PC-3 (cell line): ENCODE data around the gene KCNH3. TPM values are rescaled to one million over a fixed set of nuclear protein-coding genes. Genes with fewer than 3 reads are reported as not detected.

Experiments used
- ATAC-seq: fragments of 200-7000 bp; cut with Tn5 transposase; 2 replicates; pipeline ENCODE4 v1.9.1; 2020; ENCODE audit warnings: mild to moderate bottlenecking, moderate library complexity
- BruUV-seq: library from RNA; stranded (reverse); fragments of 400-500 nt; replicated peaks from 2 replicates; lab custom pipeline; 2021; lab: Mats Ljungman, UMichigan
- CTCF ChIA-PET: fragments of 300-600 bp; sonication (Branson Sonifier 250); formaldehyde crosslinking; loops from one replicate; lab custom pipeline; 2022; ENCODE audit warnings: antibody characterized with exemption; lab: Charles Lee
- POLR2A ChIA-PET: fragments of 300-600 bp; sonication (Branson Sonifier 250); formaldehyde crosslinking; loops from one replicate; lab custom pipeline; 2022; ENCODE audit warnings: antibody characterized with exemption; ENCODE audit not compliant: unreplicated experiment; lab: Charles Lee
- DNase-seq: peaks from one replicate; pipeline ENCODE4 v3.0.0-alpha.2; 2015
- H2AFZ ChIP-seq: fragments of 300-600 bp; sonication (generic); 2 replicates; pipeline ENCODE4 v1.6.0; 2016; ENCODE audit warnings: antibody characterized with exemption, low read length
- H3F3A ChIP-seq: fragments of 300-600 bp; sonication (generic); one replicate; pipeline ENCODE4 v1.6.0; 2017; ENCODE audit warnings: antibody characterized with exemption, low read length, control low read depth, mild to moderate bottlenecking; ENCODE audit not compliant: unreplicated experiment
- H3K27ac ChIP-seq: fragments of 300-600 bp; sonication (generic); 2 replicates; pipeline ENCODE4 v1.5.1; 2016; ENCODE audit warnings: mild to moderate bottlenecking, low read length
- H3K27me3 ChIP-seq: fragments of 300-600 bp; sonication (generic); 2 replicates; pipeline ENCODE4 v1.6.1; 2016; ENCODE audit warnings: low read length, mixed read lengths
- H3K36me3 ChIP-seq: fragments of 300-600 bp; sonication (generic); 2 replicates; pipeline ENCODE4 v1.6.1; 2016; ENCODE audit warnings: low read depth, mixed run types, low read length, mixed read lengths
- H3K4me1 ChIP-seq: fragments of 300-600 bp; sonication (generic); 2 replicates; pipeline ENCODE4 v1.5.1; 2016; ENCODE audit warnings: low read length; ENCODE audit not compliant: insufficient read depth
- H3K4me2 ChIP-seq: fragments of 300-600 bp; sonication (generic); 2 replicates; pipeline ENCODE4 v1.6.0; 2016; ENCODE audit warnings: low read length
- H3K4me3 ChIP-seq: fragments of 300-600 bp; sonication (generic); 2 replicates; pipeline ENCODE4 v1.5.1; 2016; ENCODE audit warnings: mild to moderate bottlenecking, low read length, mixed read lengths
- H3K79me2 ChIP-seq: fragments of 300-600 bp; sonication (generic); 2 replicates; pipeline ENCODE4 v1.6.1; 2017; ENCODE audit warnings: low read length, mixed read lengths
- H3K9ac ChIP-seq: fragments of 300-600 bp; sonication (generic); 2 replicates; pipeline ENCODE4 v1.6.0; 2016; ENCODE audit warnings: mild to moderate bottlenecking, low read length
- H3K9me2 ChIP-seq: fragments of 300-600 bp; sonication (generic); replicated peaks from 2 replicates; pipeline ENCODE4 v1.6.1; 2016; ENCODE audit warnings: mixed run types, low read length, mixed read lengths
- H3K9me3 ChIP-seq: fragments of 300-600 bp; sonication (generic); 2 replicates; pipeline ENCODE4 v1.6.1; 2016; ENCODE audit warnings: low read length, mixed read lengths
- H4K20me1 ChIP-seq: fragments of 300-600 bp; sonication (generic); 2 replicates; pipeline ENCODE4 v1.6.1; 2016; ENCODE audit warnings: low read length, mixed read lengths
- EZH2 ChIP-seq: fragments of 300-600 bp; sonication (generic); IDR thresholded peaks from one replicate; pipeline ENCODE4 v1.6.1; 2017; ENCODE audit warnings: antibody characterized with exemption, mild to moderate bottlenecking, low read length; ENCODE audit not compliant: unreplicated experiment
- EZH2phosphoT487 ChIP-seq: fragments of 300-600 bp; sonication (generic); IDR thresholded peaks from 2 replicates; pipeline ENCODE4 v1.6.1; 2018; ENCODE audit warnings: mild to moderate bottlenecking, antibody characterized with exemption, low read length, borderline replicate concordance
- intact Hi-C: fragments of 100-400 bp; cut with micrococcal nuclease; formaldehyde crosslinking; loops from 2 replicates; pipeline ENCODE4 v1.9.0; 2023
- total RNA-seq: library from RNA; depleted of rRNA; stranded (reverse); fragments of >200 nt; gene quantifications from 2 replicates; pipeline ENCODE4 v1.2.3, GENCODE V29; 2014
- TF ChIP-seq, protein P1 (sequence below): fragments of 300-600 bp; sonication (generic); conservative IDR thresholded peaks from 2 replicates; pipeline ENCODE4 v1.5.1; 2017; ENCODE audit warnings: antibody characterized with exemption, low read depth, mild to moderate bottlenecking, low read length

The KCNH3 gene
- total RNA-seq, 1 experiment from 2014 or later, result 0.07 TPM

- Histone ChIP-seq H3F3A (no peaks in the 10 kb centered on the region), H3K4me3 (no peak overlapping the region), H3K9me2 (no peaks in the 10 kb centered on the region), H3K4me2 (no peak overlapping the region), H2AFZ (no peak overlapping the region), H3K79me2 (no peaks in the 10 kb centered on the region), H4K20me1 (no peaks in the 10 kb centered on the region), H3K9me3 (no peaks in the 10 kb centered on the region), H3K27ac (no peak overlapping the region), H3K36me3 (peaks cover 8% of the 10 kb centered on the region; the same call in 1 of the 2 replicates), H3K4me1 (no peaks in the 10 kb centered on the region), H3K9ac (no peak overlapping the region), H3K27me3 (no peaks in the 10 kb centered on the region)
- CTCF ChIA-PET, result interaction anchor here (0.6 kb wide), 1 partner anchor 260 kb away, joined by 3 read pairs; no protein-coding TSS in a partner anchor
- DNase-seq (no peak), ATAC-seq (peak; percentile 54)
- POLR2A ChIA-PET, result interaction anchor here (0.6 kb wide), 1 partner anchor 173 kb away, joined by 4 read pairs; the partner anchor contains the start of gene TROAP
- TF ChIP-seq EZH2phosphoT487 (no peak), EZH2 (no peak)
- TF ChIP-seq, protein P1, sequence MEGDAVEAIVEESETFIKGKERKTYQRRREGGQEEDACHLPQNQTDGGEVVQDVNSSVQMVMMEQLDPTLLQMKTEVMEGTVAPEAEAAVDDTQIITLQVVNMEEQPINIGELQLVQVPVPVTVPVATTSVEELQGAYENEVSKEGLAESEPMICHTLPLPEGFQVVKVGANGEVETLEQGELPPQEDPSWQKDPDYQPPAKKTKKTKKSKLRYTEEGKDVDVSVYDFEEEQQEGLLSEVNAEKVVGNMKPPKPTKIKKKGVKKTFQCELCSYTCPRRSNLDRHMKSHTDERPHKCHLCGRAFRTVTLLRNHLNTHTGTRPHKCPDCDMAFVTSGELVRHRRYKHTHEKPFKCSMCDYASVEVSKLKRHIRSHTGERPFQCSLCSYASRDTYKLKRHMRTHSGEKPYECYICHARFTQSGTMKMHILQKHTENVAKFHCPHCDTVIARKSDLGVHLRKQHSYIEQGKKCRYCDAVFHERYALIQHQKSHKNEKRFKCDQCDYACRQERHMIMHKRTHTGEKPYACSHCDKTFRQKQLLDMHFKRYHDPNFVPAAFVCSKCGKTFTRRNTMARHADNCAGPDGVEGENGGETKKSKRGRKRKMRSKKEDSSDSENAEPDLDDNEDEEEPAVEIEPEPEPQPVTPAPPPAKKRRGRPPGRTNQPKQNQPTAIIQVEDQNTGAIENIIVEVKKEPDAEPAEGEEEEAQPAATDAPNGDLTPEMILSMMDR, result no peak
- intact Hi-C loops, result no loop called here
- BruUV-seq, result no TSS peak
Observed at GRCh38 chr12:49496417-49497360, 42.1 kb upstream of the KCNH3 start.

GRCh38 chr12:49501895-49502294, 36.9 kb upstream of the KCNH3 start:
- H3K4me1 ChIP-seq, result peaks cover 46% of the 10 kb centered on the region
- ATAC-seq (no peak), DNase-seq (no peak)
- H3K36me3 ChIP-seq, result peaks cover 18% of the 10 kb centered on the region
- H3K9me3 ChIP-seq, result no peaks in the 10 kb centered on the region
- H3K79me2 ChIP-seq, result no peaks in the 10 kb centered on the region
- H4K20me1 ChIP-seq, result no peaks in the 10 kb centered on the region
- H3K4me3 ChIP-seq, result no peak overlapping the region
- TF ChIP-seq, protein P1, result no peak
- intact Hi-C loops, result no loop called here
- POLR2A ChIA-PET, result no interaction called here
- no peaks in the 10 kb centered on the region for H3K27me3 ChIP-seq
- H3K9ac ChIP-seq, result no peak overlapping the region
- no peaks in the 10 kb centered on the region for H3K9me2 ChIP-seq
- BruUV-seq, result no TSS peak
- peak overlapping the region; percentile 78; the same call in 1 of the 2 replicates for H3K27ac ChIP-seq
- no peak overlapping the region for H2AFZ ChIP-seq
- CTCF ChIA-PET, result interaction anchor here (0.6 kb wide), 1 partner anchor 150 kb away, joined by 7 read pairs; no protein-coding TSS in a partner anchor
- H3K4me2 ChIP-seq, result no peak overlapping the region
- peaks cover 5% of the 10 kb centered on the region for H3F3A ChIP-seq

- peaks cover 9% of the 10 kb centered on the region for H3F3A ChIP-seq
- intact Hi-C loops, result no loop called here
- H4K20me1 ChIP-seq, result no peaks in the 10 kb centered on the region
- H3K27ac ChIP-seq, result peak overlapping the region; percentile 78
- H3K4me3 ChIP-seq, result no peak overlapping the region
- BruUV-seq, result no TSS peak
- ChIA-PET CTCF (interaction anchor here (0.6 kb wide), 1 partner anchor 157 kb away, joined by 3 read pairs; no protein-coding TSS in a partner anchor), POLR2A (no interaction called here)
- H3K4me2 ChIP-seq, result no peak overlapping the region
- no peaks in the 10 kb centered on the region for H3K79me2 ChIP-seq
- ATAC-seq, result no peak
- H3K27me3 ChIP-seq, result no peaks in the 10 kb centered on the region
- no peak for TF ChIP-seq EZH2phosphoT487
- TF ChIP-seq, protein P1, result no peak
- no peak for TF ChIP-seq EZH2
- H3K9me3 ChIP-seq, result no peaks in the 10 kb centered on the region
- peaks cover 18% of the 10 kb centered on the region for H3K36me3 ChIP-seq
- no peak overlapping the region for H2AFZ ChIP-seq
- H3K4me1 ChIP-seq, result peaks cover 52% of the 10 kb centered on the region
- H3K9ac ChIP-seq, result no peak overlapping the region
- DNase-seq, result no peak
- H3K9me2 ChIP-seq, result no peaks in the 10 kb centered on the region
Observed at GRCh38 chr12:49502590-49502989, 36.2 kb upstream of the KCNH3 start.
